ENCODE measurements around the gene PDE3B.
"Not testable (repeated sequence)": the region's sequence is repeated elsewhere in the genome, so short reads cannot be mapped to it uniquely, and the experiment has no call there.

The PDE3B gene

DNA sequence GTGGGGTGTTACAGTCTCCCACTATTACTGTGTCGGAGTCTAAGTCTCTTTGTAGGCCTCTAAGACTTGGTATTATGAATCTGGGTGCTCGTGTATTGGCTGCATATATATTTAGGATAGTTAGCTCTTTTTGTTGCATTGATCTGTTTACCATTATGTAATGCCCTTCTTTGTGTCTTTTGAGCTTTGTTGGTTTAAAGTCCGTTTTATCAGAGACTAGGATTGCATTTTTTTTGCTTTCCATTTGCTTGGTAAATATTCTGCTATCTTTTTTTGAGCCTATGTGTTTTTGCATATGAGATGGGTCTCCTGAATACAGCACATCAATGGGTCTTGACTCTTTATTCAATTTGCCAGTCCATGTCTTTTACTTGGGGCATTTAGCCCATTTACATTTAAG, 97.6 kb downstream of the PDE3B start:
- no peak for DNase-seq (ENCODE audit: low spot score)
- TF ChIP-seq CTCF (IDR thresholded peaks at IDR 0.05; ENCODE audit: extremely low read depth, missing control alignments), result no peak

GRCh38 chr11:14742849-14743559, 99.4 kb downstream of the PDE3B start:
- TF ChIP-seq CTCF (IDR thresholded peaks at IDR 0.05; ENCODE audit: extremely low read depth, missing control alignments), result no peak
- DNase-seq (ENCODE audit: low spot score), result no peak

GRCh38 chr11:14743667-14744066, 100.1 kb downstream of the PDE3B start:
- not testable (repeated sequence) for DNase-seq (ENCODE audit: low spot score)

- no peak for DNase-seq (ENCODE audit: low spot score)
- no peak for TF ChIP-seq CTCF (IDR thresholded peaks at IDR 0.05; ENCODE audit: extremely low read depth, missing control alignments)
Measured at GRCh38 chr11:14746857-14747395, 103.3 kb downstream of the PDE3B start.

GRCh38 chr11:14748090-14748489, 104.5 kb downstream of the PDE3B start:
- TF ChIP-seq CTCF (IDR thresholded peaks at IDR 0.05; ENCODE audit: extremely low read depth, missing control alignments), result no peak
- no peak for DNase-seq (ENCODE audit: low spot score)

DNA sequence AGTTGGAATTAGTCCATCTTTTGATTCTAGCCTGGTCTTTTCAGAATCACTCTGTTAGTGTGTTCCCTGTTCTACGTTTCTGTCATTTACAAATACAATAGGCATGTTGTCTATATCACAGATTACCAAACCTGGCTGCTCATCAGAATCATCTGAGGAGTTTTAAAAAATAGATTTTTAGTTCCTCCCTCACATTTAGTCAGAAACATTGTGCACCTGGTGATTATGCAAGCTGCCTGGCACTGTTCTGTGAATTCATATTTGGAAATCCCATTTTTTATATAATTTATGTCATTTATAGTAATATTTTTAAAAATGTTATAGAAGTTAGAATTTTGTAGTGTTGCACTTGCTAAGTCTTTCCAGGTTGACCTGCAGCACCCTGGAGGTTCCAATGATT, 107.3 kb downstream of the PDE3B start:
- TF ChIP-seq CTCF (IDR thresholded peaks at IDR 0.05; ENCODE audit: extremely low read depth, missing control alignments), result no peak
- DNase-seq (ENCODE audit: low spot score), result no peak

- DNase-seq (ENCODE audit: low spot score), result no peak
- TF ChIP-seq CTCF (IDR thresholded peaks at IDR 0.05; ENCODE audit: extremely low read depth, missing control alignments), result no peak
Measured at GRCh38 chr11:14751975-14752407, 108.4 kb downstream of the PDE3B start.

DNA sequence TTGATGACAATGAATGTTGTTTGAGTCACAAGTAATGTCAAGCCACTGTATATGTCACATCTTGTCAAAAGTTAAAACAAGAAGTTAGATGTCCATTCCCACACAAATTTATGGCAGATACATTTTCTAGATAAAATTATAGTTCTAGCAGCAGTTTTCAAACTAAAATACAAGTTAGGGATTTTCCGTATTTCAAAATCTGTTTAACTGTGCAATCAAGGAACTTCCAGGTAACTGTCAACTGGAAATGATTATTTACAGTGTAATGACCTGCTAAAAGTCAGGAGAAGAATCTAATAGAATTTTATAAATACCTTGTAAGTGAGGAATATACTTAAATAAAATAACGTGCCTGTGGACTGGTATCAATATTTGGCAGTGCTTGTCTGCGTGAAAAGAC, 111.5 kb downstream of the PDE3B start:
- no peak for DNase-seq (ENCODE audit: low spot score)
- TF ChIP-seq CTCF (IDR thresholded peaks at IDR 0.05; ENCODE audit: extremely low read depth, missing control alignments), result no peak
